Activated T-cell treated with anti-CD3 and anti-CD28 coated beads for 4 hours (primary cell): ENCODE data around the gene RSPH4A.
"Not testable (repeated sequence)": the region's sequence is repeated elsewhere in the genome, so short reads cannot be mapped to it uniquely, and the experiment has no call there.

ENCODE experiments used
- DNase-seq: peaks from one replicate; pipeline ENCODE4 v3.0.0-alpha.2; 2020

The RSPH4A gene

DNA sequence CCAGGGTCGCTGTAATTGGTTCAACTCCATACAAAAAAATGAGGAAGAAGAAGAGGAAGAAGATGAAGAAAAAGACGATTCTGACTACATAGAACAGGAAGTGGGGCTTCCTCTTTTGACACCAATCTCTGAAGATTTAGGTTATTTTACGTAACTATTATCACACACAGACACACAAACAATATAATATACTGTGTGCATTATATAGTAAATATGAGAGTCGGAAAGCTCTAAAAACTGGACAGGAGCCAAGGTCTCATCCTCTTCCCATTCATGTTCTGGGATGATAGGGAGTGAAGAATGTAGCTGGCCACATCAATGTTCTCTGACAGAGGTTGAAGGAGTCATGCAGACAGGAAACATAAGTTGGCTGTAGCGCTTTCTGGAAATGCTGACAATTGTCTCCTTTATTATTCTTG, 13.3 kb downstream of the RSPH4A start:
- DNase-seq = no peak

DNA sequence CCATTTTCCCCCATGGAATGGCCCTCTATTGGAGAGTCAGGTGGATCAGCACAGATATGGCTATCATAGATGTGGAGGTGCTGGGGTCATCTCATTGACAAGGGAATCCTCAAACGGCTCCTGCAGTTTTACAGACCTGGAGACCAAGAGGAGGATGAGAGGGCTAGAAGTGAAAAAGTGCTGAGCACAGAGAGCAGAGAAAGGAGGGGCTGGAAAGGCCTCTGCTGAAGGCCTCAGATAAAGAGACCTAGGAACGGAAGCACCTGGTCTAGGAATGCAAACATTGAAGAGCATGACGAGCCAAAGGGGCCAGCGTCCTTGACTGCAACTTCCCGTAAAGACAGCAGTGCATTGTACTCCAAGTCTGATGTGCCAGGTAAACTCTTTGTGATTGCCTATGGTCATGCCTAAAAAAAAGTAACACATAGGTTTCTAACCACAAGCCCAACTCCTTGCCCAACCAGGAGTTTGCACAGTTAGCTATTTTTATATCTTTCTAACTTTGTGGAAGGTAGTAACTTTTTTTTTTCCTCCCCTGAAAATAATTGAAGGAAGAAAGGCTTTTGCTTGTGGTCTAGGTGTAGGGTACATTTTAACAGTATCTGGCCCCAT, 15.2 kb downstream of the RSPH4A start:
- no peak for DNase-seq

- DNase-seq = no peak
Observed at GRCh38 chr6:116633685-116634084, 17.4 kb downstream of the RSPH4A start.

DNA sequence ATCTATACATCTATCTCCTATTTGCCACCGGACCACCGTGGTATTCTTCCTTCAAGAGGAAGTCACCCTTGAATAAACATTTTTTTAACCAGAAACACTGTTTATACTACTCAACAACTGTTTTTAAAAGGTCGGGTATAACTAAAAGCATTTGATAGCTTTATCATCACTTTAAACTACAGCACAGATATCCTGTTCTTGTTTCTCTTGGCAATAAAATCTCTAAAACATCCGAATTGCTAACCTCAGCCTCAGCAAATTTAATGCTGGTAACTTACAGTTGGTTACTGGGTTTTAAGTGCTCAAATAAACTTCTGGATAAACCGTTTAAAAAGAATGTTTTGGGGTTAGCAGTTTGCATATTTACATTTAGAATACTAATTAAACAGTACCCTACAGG, 31.9 kb downstream of the RSPH4A start:
- no peak for DNase-seq

DNA sequence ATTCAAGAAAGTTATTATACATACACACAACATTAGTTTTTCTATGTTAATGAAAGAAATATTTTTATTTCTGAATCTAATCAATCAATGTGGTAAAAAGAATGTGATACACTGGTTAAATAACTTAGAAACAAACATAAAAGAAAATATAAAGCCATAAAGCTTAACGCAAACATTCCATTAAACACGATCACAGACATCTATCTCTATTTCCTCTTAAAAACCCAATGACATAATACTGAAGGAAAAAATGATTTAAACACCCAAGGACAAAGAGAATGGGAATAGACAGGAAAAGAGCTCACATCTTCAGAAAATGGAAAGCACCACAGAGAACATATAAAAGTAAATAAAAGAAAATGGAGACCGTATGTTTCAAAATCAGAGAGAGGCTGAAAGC, 32.9 kb downstream of the RSPH4A start:
- no peak for DNase-seq

GRCh38 chr6:116651916-116652315, 35.6 kb downstream of the RSPH4A start:
- no peak for DNase-seq

DNA sequence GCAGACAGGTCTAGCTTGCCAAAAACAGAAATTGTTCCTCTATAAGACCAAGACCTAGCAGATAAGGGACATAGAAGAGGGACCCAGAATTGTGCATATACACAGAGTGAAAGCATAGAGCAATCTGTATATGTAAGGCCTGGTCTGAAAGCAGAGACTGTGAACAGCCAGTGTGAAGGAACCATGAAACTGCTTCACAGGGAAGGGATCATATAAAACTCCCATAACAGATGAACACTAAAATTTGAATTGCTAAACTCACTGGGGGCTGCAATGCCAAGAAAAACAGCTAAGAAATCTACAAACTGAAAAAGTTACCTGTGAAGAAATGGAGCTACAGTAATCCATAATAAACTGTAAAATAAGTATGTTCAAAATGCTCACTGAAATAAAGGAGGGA, 45.3 kb downstream of the RSPH4A start:
- DNase-seq = no peak

GRCh38 chr6:116662202-116662601, 45.9 kb downstream of the RSPH4A start:
- no peak for DNase-seq

GRCh38 chr6:116663308-116663707, 47.0 kb downstream of the RSPH4A start:
- DNase-seq = no peak

- not testable (repeated sequence) for DNase-seq
Observed at GRCh38 chr6:116664169-116664568, 47.9 kb downstream of the RSPH4A start.

DNA sequence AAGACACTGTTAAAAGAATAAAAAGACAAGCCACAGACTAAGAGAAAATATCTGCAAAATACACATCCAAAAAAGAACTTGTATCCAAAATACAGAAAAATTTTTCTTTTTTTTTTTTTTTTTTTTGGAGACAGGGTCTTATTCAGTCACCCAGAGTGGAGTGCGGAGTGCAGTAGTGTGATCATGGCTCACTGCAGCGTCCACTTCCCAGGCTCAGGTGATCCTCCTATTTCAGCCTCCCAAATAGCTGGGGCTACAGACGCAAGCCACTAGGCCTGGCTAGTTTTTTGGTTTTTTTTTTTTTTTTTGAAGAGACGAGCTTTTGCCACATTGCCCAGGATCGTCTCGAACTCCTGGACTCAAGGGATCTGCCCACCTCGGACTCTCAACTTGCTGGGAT, 49.2 kb downstream of the RSPH4A start:
- DNase-seq = no peak

DNA sequence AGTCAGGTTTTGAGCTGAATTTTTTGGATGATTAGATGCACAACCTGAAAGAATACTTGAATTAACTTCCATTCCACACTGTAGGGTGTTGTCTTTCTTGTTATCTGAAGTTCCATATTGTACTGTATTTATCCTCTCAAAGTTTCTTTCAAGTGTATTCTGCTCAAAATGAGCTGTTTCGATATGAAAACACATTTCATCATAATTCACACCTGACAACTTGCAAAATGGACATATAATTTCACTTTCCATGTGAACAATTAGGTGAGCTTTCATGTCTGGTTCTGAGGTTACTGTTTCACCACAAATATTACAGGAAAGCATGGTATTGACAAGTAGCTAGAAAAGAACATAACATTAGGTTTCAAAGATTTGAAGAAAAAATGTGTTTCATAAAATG, 50.6 kb downstream of the RSPH4A start:
- no peak for DNase-seq

DNA sequence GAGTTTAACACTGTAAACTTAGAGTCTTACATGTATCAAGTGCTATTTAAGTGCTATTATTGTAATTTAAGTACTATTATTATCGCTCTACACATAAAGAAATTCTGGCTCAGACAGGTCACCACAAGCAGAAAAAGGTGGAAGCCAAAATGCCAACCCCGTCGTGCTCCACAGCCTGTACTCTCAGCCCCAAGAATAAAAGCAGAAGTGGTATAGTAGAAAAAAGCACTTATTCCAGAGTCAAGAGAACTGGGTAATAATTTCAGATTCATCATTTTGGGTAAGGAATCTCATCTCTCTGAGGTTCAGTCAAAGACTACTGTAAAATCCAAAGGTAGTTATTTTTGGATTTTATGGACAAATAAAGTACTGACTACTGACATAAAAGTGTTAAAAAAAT, 51.3 kb downstream of the RSPH4A start:
- no peak for DNase-seq

DNA sequence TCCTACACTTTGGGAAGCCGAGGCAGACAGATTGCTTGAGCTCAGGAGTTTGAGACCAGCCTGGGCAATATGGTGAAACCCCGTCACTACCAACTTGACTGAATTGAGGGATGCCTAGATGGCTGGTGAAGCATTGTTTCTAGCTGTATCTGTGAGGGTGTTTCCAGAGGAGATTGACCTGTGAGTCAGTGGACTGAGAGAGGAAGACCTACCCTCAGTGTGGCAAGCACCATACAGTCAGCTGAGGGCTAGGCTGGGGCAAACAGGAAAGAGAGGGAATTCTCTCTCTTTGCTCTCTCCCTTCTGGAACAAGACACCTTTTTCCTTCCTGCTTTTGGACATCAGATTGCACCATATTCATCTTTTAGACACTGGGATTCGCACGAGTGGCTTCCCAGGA, 56.0 kb downstream of the RSPH4A start:
- no peak for DNase-seq

- no peak for DNase-seq
Observed at GRCh38 chr6:116676021-116676420, 59.7 kb downstream of the RSPH4A start.

DNA sequence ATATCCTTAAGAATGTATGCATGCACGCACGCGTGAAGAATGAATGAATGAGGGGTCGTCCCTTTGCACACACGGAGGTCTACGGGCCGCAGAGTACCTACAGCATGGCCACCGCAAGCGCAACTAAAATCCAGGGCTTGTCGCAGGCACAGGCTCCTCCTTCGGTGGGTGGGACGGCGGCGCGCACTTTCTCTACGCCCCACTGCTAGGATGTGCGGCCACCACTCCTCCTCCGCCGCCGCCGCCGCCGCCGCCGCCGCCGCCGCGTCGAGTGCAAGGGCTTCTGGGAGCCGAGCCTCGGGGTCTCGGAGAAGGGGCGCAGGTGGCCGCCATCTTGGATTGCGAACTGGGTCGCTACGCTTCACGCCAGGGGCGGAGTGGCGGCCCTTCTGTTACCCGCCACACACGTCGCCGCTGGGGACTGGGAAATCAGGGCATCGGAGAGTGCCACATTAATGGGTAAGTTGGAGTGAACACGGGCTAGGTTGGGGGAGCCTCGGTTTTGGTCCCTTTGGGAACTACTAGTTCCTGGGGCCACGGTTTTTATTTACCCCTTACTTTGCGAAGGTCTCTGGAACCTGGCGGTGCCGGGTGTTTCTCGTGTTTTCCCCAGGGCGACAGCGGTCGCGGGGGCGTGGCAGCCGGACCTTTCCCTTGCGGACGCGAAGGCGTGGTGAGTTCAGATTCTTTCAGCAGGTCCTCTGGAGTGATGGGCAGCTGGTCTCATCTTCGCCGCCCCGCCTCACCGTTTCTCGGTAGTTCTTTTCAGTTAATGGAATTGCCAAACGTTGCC, 64.8 kb downstream of the RSPH4A start, which contains the start of gene KPNA5:
KPNA5 (plus strand) TSS at position 332 of the 793 bp plus-strand sequence; CDS start at position 456, 124 bp downstream.
- DNase-seq = peak; percentile 86

- DNase-seq = peak; percentile 17
Observed at GRCh38 chr6:116682334-116682712, 66.0 kb downstream of the RSPH4A start.
